Stimulated activated CD4-positive, alpha-beta T cell treated with anti-CD3 and anti-CD28 coated beads, Interleukin-4, amount 100 ng/mL, for 24 hours (primary cell): ENCODE data around the gene WDR82.

Experiments
- DNase-seq: peaks from one replicate; pipeline ENCODE4 v3.0.0-alpha.2; 2020

WDR82 gene

GRCh38 chr3:52253314-52254304 lies 24.8 kb downstream of the WDR82 start:
- DNase-seq = peak; percentile 85

GRCh38 chr3:52250122-52250521 lies 28.3 kb downstream of the WDR82 start:
- no peak for DNase-seq

- no peak for DNase-seq
These were observed 28.8 kb downstream of the WDR82 start for GRCh38 chr3:52249683-52250082.

- DNase-seq = no peak
These were observed 29.5 kb downstream of the WDR82 start for GRCh38 chr3:52248816-52249547.

- no peak for DNase-seq
These were observed 30.3 kb downstream of the WDR82 start for GRCh38 chr3:52248165-52248541.

GRCh38 chr3:52247409-52248164 lies 30.9 kb downstream of the WDR82 start:
- no peak for DNase-seq

GRCh38 chr3:52246728-52247408 lies 31.6 kb downstream of the WDR82 start:
- DNase-seq = no peak

GRCh38 chr3:52246264-52246620 lies 32.2 kb downstream of the WDR82 start:
- DNase-seq = no peak

GRCh38 chr3:52245322-52246263 lies 32.9 kb downstream of the WDR82 start, which contains the start of gene PPM1M:
Gene PPM1M, plus strand, starts transcription at chr3:52245759. Its CDS starts 66 bp downstream, at chr3:52245825.
- DNase-seq = peak; percentile 48

GRCh38 chr3:52243791-52244628 lies 34.4 kb downstream of the WDR82 start:
- DNase-seq = peak; percentile 54

- no peak for DNase-seq
These were observed 36.4 kb downstream of the WDR82 start for GRCh38 chr3:52242039-52242438.

- no peak for DNase-seq
These were observed 37.5 kb downstream of the WDR82 start for GRCh38 chr3:52240886-52241370.

- peak; percentile 70 for DNase-seq
These were observed 38.2 kb downstream of the WDR82 start for GRCh38 chr3:52240059-52240885.

GRCh38 chr3:52238761-52239701 lies 39.4 kb downstream of the WDR82 start, which contains the start of gene TWF2:
Gene TWF2, minus strand, starts transcription at chr3:52239158. Its CDS starts 142 bp downstream, at chr3:52239016.
- peak; percentile 88 for DNase-seq

GRCh38 chr3:52238193-52238760 lies 40.2 kb downstream of the WDR82 start:
- no peak for DNase-seq

- no peak for DNase-seq
These were observed 40.7 kb downstream of the WDR82 start for GRCh38 chr3:52237657-52238172.

- DNase-seq = no peak
These were observed 41.3 kb downstream of the WDR82 start for GRCh38 chr3:52237006-52237656.
